OCI-LY3 (cell line): ENCODE results near the gene BMAL1.

ENCODE experiments used
- H2AFZ ChIP-seq: fragments of 200-600, 300-600 bp; shearing (Covaris generic); 2 replicates; pipeline ENCODE4 v1.6.0; 2014; ENCODE audit warnings: antibody characterized with exemption, low read depth, low read length
- H3K27ac ChIP-seq: fragments of 200-600, 300-600 bp; sonication (generic); 2 replicates; pipeline ENCODE4 v1.5.1; 2014; ENCODE audit warnings: mild to moderate bottlenecking, low read length, moderate library complexity, mixed read lengths
- H3K27me3 ChIP-seq: fragments of 200-600, 300-600 bp; sonication (generic); 2 replicates; pipeline ENCODE4 v1.6.1; 2014; ENCODE audit warnings: low read depth, low read length, mixed read lengths
- H3K36me3 ChIP-seq: fragments of 200-600, 300-600 bp; sonication (generic); replicated peaks from 2 replicates; pipeline ENCODE3; 2014; ENCODE audit warnings: low read depth, low read length, mixed read lengths
- H3K4me1 ChIP-seq: fragments of 300-600, 200-600 bp; sonication (generic); 2 replicates; pipeline ENCODE4 v1.6.1; 2014; ENCODE audit warnings: low read length, mixed read lengths
- H3K4me2 ChIP-seq: fragments of 200-600, 300-600 bp; sonication (generic); 2 replicates; pipeline ENCODE4 v1.6.1; 2014; ENCODE audit warnings: low read length, mixed read lengths
- H3K4me3 ChIP-seq: fragments of 300-600, 200-600 bp; sonication (generic); 2 replicates; pipeline ENCODE4 v1.5.1; 2014; ENCODE audit warnings: antibody characterized with exemption, mild to moderate bottlenecking, low read length, moderate library complexity
- H3K79me2 ChIP-seq: fragments of 300-600, 200-600 bp; shearing (Covaris generic); 2 replicates; pipeline ENCODE4 v1.6.1; 2014; ENCODE audit warnings: mild to moderate bottlenecking, low read length, mixed read lengths
- H3K9ac ChIP-seq: fragments of 300-600, 200-600 bp; shearing (Covaris generic); 2 replicates; pipeline ENCODE4 v1.6.0; 2014; ENCODE audit warnings: mild to moderate bottlenecking, low read length, moderate library complexity
- H3K9me3 ChIP-seq: fragments of 200-600, 300-600 bp; shearing (Covaris generic); 2 replicates; pipeline ENCODE4 v1.6.1; 2014; ENCODE audit warnings: low read length, mixed read lengths; ENCODE audit not compliant: insufficient read depth
- H4K20me1 ChIP-seq: fragments of 200-600, 300-600 bp; sonication (generic); 2 replicates; pipeline ENCODE4 v1.6.1; 2016; ENCODE audit warnings: low read length, mixed read lengths; ENCODE audit not compliant: insufficient read depth
- CTCF ChIP-seq: fragments of 200-600, 300-600 bp; sonication (generic); IDR thresholded peaks from 2 replicates; pipeline ENCODE4 v1.5.1; 2014; ENCODE audit warnings: antibody characterized with exemption, low read length, low read depth
- EZH2phosphoT487 ChIP-seq: fragments of 200-600 bp; shearing (Covaris generic); IDR thresholded peaks from 2 replicates; pipeline ENCODE4 v1.6.1; 2018; ENCODE audit warnings: antibody characterized with exemption, mixed run types, low read depth

The BMAL1 gene

GRCh38 chr11:13324709-13325108 lies 47.1 kb downstream of the BMAL1 start:
- Histone ChIP-seq H2AFZ (no peak overlapping the region), H3K4me1 (no peaks in the 10 kb centered on the region), H3K9ac (no peak overlapping the region), H3K27me3 (no peaks in the 10 kb centered on the region), H3K4me2 (no peak overlapping the region), H3K36me3 (no peaks in the 10 kb centered on the region), H3K79me2 (no peaks in the 10 kb centered on the region), H4K20me1 (no peaks in the 10 kb centered on the region), H3K4me3 (no peak overlapping the region), H3K27ac (no peak overlapping the region), H3K9me3 (no peaks in the 10 kb centered on the region)
- no peak for TF ChIP-seq CTCF
- TF ChIP-seq EZH2phosphoT487, result no peak

GRCh38 chr11:13327421-13327820 lies 49.8 kb downstream of the BMAL1 start:
- no peaks in the 10 kb centered on the region for H3K9me3 ChIP-seq
- H3K4me1 ChIP-seq, result no peaks in the 10 kb centered on the region
- no peak overlapping the region for H2AFZ ChIP-seq
- no peaks in the 10 kb centered on the region for H3K27me3 ChIP-seq
- H3K27ac ChIP-seq, result no peak overlapping the region
- TF ChIP-seq CTCF (no peak), EZH2phosphoT487 (no peak)
- no peak overlapping the region for H3K4me2 ChIP-seq
- no peak overlapping the region for H3K4me3 ChIP-seq
- H3K9ac ChIP-seq, result no peak overlapping the region
- H4K20me1 ChIP-seq, result no peaks in the 10 kb centered on the region
- H3K36me3 ChIP-seq, result no peaks in the 10 kb centered on the region
- H3K79me2 ChIP-seq, result no peaks in the 10 kb centered on the region

- H3K4me3 ChIP-seq, result no peak overlapping the region
- no peaks in the 10 kb centered on the region for H3K9me3 ChIP-seq
- H3K79me2 ChIP-seq, result no peaks in the 10 kb centered on the region
- H3K27ac ChIP-seq, result no peak overlapping the region
- no peaks in the 10 kb centered on the region for H3K36me3 ChIP-seq
- no peaks in the 10 kb centered on the region for H4K20me1 ChIP-seq
- TF ChIP-seq EZH2phosphoT487, result no peak
- TF ChIP-seq CTCF, result no peak
- H3K9ac ChIP-seq, result no peak overlapping the region
- H2AFZ ChIP-seq, result no peak overlapping the region
- no peaks in the 10 kb centered on the region for H3K27me3 ChIP-seq
- no peak overlapping the region for H3K4me2 ChIP-seq
- no peaks in the 10 kb centered on the region for H3K4me1 ChIP-seq
These were observed 50.7 kb downstream of the BMAL1 start for GRCh38 chr11:13328286-13328685.

GRCh38 chr11:13329670-13330356 lies 52.2 kb downstream of the BMAL1 start:
- H3K9me3 ChIP-seq, result no peaks in the 10 kb centered on the region
- no peak overlapping the region for H2AFZ ChIP-seq
- no peaks in the 10 kb centered on the region for H3K4me1 ChIP-seq
- no peaks in the 10 kb centered on the region for H4K20me1 ChIP-seq
- H3K79me2 ChIP-seq, result no peaks in the 10 kb centered on the region
- TF ChIP-seq CTCF (no peak), EZH2phosphoT487 (no peak)
- no peak overlapping the region for H3K4me3 ChIP-seq
- H3K4me2 ChIP-seq, result no peak overlapping the region
- H3K36me3 ChIP-seq, result no peaks in the 10 kb centered on the region
- no peak overlapping the region for H3K9ac ChIP-seq
- no peak overlapping the region for H3K27ac ChIP-seq
- H3K27me3 ChIP-seq, result no peaks in the 10 kb centered on the region
